GM15510 (cell line): ENCODE data around the gene POLR2C.

ENCODE experiments used
- POLR2A ChIP-seq: IDR thresholded peaks from 3 replicates; pipeline ENCODE4 v1.6.1; 2011; ENCODE audit warnings: borderline replicate concordance; ENCODE audit not compliant: insufficient read length; ENCODE audit errors: extremely low read depth

The POLR2C gene

GRCh38 chr16:57473176-57473840 lies 10.8 kb downstream of the POLR2C start:
- no peak for TF ChIP-seq POLR2A

GRCh38 chr16:57473906-57474305 lies 11.4 kb downstream of the POLR2C start:
- no peak for TF ChIP-seq POLR2A

GRCh38 chr16:57474671-57475661 lies 12.5 kb downstream of the POLR2C start:
- no peak for TF ChIP-seq POLR2A

- TF ChIP-seq POLR2A, result no peak
These were observed 13.3 kb downstream of the POLR2C start for GRCh38 chr16:57475711-57476339.

GRCh38 chr16:57476546-57477410 lies 14.3 kb downstream of the POLR2C start:
- no peak for TF ChIP-seq POLR2A

- no peak for TF ChIP-seq POLR2A
These were observed 15.2 kb downstream of the POLR2C start for GRCh38 chr16:57477531-57478202.

GRCh38 chr16:57478396-57479204 lies 16.1 kb downstream of the POLR2C start:
- no peak for TF ChIP-seq POLR2A

- no peak for TF ChIP-seq POLR2A
These were observed 16.9 kb downstream of the POLR2C start for GRCh38 chr16:57479205-57479975.

- no peak for TF ChIP-seq POLR2A
These were observed 17.7 kb downstream of the POLR2C start for GRCh38 chr16:57479976-57480753.

GRCh38 chr16:57480754-57481230 lies 18.3 kb downstream of the POLR2C start:
- no peak for TF ChIP-seq POLR2A

- no peak for TF ChIP-seq POLR2A
These were observed 18.9 kb downstream of the POLR2C start for GRCh38 chr16:57481421-57481820.

GRCh38 chr16:57482845-57483545 lies 20.5 kb downstream of the POLR2C start:
- TF ChIP-seq POLR2A, result no peak
